ENCODE results near the gene TOR2A.

The TOR2A gene

DNA sequence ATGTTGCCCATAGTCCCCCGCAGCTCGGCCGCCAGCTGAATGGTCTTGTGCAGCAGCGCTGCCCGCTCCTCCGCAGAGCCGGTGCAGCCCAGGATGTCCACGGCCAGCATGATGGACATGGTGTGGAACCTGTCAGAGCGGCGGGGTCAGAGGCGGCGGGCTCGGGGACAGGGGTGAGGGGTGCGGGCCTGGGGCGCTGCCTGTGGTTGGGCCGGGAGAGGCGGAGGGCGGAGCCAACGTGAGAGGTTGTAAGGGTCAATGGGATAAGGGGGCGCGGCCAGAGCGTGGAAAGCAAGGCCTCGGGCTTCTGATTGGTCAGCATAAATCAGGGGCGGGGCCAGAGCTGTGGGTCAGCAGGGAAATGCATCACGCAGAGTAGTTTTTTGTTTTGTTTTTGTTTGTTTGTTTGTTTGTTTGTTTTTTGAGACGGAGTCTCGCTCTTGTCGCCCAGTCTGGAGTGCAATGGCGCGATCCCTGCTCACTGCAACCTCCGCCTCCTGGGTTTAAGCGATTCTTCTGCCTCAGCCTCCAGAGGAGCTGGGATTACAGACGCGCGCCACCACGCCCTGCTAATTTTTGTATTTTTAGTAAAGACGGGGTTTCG, 6.8 kb upstream of the TOR2A start:
- no peak for DNase-seq

DNA sequence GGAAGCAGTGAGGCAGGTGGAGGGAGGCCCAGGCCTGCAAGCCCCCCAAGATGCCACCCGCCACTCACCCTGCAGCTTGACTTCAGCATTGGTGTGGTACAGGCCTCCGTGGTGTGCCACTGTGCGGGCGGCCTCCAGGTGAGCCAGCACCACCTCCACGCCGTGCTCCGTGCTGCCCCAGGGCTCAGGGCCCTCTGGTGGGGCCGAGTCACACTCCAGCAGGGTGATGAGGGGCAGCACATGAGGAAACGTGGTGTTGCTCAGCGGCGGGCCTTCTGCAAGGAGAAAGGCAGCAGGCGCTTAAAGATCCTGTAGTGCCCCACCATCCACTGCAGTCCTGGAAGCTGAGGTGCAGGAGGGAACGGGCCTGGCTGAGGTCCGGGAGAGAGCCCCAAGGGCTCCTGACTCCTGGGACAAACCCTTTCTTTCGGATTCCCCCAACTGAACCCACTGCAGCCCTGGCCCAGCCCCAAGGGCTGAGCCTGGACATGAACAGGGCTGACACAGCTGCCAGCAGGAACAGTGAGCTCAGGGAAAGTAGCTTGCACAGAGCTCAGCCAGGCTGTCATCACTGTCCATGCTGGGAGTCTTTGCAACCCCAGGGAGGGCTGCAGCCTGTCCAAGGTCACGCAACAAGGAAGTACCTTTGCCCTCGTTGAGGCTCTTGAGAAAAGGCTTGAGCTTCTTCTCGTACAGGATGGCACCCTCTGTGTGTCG, 4.7 kb upstream of the TOR2A start:
- DNase-seq: no peak

DNA sequence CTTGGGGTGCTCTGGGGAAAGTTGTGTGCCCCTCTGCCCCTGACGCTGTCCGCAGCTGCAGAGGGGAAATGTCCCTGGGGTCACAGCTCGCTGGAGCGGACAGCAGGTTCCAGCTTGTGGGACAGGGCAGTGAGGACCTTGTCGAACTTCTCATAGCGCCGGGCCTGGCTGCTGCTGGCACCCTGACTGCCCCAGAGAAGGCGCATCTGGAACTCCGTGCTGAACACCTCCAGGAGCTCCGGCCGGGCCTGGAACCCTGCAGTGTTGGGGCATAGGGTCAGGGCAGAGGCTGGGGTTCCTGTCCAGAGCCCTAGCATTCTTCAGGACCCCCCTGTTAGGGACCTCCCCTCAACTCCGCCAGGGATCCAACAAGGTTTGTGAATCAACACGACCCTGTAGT, 3.6 kb upstream of the TOR2A start:
- DNase-seq: no peak

DNA sequence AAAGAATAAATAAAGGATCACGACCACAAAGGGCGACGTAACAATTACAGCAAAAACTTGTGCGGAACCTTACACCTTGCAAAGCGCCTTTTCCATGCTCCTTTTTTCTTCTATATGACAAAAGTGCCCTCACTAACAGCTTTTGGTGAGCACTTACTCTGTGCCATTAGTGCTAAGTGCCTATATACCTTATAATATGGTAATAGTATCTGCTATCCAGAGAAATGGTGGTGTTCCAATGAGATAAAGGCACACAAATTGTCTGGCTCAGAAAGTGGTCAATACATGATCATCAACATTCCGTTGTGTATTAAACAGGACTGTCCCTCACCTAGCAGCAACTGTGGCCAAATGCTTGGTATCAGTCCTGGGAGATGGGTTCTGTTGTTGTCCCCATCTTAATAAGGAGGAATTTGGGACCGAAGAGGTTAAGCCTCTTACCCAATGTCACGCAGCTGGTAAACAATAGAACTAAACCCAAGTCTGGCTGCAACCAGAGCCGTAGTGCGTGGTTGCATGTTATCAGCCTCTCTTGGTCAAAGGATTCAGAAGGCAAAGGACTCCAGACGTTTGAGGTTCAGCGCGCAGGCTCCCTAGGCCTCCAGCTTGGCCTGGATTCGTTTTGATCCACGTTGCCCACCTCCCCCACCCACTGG, 564 bp upstream of the TOR2A start:
- DNase-seq: no peak

DNA sequence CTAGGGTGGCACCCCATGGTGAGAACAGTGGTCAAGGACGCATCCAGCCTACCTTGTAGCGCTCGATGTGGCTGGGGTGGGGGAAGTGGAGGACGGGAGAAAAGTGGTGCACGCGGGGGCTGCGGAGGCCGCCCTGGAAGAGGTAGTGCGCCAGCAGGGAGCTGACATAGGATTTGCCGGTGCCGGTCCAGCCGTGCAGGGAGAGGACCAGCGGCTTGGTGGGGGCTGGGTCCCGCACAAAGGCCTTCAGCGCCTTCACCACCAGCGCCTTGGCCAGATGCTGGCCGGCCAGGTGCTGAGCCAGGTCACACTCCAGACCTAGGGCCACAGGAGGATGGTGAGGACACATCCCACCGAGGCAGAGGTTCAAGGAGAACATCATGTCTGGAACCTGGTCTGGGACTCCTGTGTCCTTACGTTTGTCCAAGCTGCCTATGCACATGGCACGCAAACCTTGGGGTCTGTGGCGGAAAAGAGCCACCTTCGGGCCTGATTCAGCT, 797 bp downstream of the TOR2A start:
- DNase-seq: no peak

DNA sequence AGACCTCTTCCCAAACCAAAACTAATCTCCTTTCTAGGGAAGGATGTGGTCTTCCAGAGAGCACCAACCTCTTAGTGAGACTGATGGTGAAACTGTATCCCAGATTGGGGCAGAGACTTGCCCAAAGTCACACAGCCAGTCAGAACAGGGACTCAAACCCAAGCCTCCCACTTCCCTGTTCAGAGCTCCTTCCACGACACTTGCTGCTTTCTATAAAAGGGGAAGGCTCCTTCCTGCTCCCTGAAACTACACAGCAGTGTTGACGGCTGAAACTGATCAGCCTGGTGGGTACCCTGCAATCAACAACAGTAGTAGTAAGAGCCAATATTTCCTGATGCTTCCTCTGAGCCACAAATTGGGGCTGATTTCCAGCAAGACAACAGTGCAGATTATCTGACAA, 1.5 kb downstream of the TOR2A start:
- DNase-seq: no peak

DNA sequence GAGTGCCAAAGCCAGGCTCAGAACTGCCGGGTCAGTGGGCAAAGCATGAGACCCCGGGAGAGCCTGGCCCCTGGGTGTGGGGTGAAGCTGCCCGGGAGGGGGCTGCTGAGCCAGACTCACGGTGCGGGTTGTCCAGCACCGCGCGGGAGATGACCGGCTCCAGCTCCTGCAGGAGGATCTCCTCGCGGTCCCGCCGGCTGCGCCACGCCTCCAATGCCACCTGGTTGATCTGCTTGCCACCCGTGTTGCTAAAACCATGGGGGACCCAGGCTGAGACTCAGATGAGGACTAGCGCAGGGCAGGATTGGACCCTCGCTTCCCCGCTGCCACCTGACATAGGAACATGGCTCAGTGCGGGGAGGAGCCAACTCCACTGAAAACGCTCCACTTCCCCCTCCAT, 2.6 kb downstream of the TOR2A start:
- DNase-seq: no peak

DNA sequence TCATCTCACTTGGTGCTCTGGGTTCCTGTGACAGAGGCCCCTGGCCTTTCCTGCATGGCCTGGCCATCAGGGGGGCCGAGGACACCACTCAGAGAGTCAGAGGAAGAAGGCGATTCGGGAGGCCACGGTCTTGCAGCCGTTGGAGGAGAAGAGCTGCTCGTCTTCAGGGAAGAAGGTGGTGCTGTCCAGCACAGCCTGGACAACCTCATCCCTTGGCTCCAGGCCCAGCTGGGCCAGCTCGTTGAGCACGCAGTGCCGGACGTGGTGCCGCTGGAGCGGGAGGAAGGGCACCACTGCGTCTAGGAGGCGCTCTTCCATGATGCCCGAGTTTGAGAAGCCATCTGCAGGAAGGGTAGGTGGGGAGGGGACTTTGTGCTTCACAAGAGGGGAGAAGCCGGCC, 3.2 kb downstream of the TOR2A start:
- DNase-seq: no peak

DNA sequence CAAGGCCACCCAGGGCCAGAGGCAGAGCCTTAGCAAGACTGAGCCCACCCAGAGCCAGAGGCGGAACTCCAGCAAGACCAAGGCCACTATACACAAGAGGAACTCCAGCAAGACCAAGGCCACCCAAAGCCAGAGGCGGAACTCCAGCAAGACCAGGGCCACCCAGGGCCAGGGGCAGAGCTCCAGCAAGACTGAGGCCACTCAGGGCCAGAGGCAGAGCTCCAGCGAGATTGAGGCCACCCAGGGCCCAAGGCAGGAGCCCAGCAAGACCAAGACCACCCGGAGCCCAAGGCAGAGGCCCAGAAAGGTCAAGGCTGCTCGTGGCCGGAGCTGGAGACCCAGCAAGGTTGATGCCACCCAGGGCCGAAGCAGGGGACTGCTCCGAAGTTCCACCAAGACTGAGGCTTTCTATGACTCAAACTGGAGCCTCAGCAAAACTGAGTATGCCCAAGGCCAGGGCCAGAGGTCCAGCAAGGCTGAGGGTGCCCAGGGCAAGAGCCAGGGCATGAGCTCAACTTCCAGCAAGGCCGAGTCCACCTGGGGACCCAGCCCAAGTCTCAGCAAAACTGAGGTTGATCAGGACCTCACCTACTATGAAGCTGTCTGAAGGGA, 4.2 kb downstream of the TOR2A start:
- no peak for DNase-seq

DNA sequence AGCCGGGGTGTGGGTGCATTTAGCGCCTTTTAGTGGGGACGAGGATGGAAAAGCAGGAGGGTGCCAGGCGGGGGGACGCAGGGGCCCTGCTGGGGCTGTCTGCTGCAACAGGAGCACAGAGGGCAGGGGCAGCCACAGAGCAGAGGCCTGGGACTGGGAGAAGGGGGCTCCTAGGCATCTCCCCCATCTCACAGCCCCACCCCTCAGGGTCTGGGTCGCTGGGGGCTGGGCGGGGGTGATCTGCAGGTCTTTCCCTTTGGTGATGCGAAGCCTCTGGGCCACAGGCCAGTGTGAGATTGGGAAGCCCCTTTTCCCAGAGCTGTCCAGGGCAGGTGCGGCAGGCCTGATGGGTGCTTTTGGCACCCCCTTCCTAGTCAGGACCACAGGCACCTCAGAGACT, 4.8 kb downstream of the TOR2A start:
- DNase-seq: no peak

DNA sequence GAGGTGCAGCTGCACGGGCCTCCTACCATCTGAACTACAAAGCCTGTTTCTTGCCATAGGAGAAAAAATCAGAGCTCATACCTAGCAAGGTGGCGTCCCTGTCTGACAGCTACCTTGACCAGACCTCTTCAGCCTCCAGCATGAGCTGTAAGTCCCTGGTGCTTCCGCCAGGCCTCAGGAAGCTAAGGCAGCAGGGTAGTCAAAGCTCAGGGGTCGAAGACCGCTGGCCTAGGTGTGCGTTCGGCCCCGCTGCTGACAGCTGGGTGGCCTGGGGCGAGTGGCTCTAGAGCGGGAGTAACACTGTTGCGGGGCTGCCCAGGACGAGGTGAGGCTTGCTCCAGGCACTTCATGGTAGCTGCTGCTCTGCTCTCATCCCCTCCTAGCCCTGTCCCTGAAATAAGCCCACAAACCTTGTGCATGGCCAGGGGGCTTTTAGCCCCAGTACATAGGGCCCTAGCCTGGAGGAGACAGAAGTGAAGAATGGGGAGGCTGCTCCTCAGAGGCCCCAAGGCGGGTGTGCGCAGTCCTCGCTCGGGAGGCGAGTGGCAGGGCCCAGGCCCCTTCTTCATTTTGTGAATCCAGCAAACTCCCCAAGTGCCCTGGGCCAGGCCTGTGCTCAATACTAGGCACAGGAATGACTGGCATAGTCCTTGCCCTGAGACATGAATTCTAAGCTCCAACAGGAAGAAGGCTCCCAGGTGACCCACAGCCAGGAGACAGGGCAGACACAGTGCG, 5.4 kb downstream of the TOR2A start:
- no peak for DNase-seq

DNA sequence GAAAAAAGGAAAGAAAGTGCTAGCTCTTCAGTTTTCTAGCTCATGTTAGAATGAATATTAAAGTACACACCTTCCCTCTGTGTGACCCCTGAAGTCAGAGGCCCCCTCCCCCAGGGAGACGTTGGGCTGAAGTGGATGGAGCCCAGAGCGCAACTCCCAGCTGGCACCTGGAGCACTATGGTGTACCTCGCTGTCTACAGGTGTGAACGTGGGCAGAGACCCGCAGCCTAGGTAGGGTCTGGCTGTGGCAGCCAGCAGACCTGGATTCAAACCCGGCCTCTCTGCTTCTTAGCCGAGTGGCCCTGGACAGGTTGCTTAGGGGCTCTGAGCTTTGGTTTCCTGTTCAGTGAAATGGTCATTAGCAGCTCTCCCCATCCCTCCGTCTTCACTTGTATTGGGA, 6.3 kb downstream of the TOR2A start:
- no peak for DNase-seq

DNA sequence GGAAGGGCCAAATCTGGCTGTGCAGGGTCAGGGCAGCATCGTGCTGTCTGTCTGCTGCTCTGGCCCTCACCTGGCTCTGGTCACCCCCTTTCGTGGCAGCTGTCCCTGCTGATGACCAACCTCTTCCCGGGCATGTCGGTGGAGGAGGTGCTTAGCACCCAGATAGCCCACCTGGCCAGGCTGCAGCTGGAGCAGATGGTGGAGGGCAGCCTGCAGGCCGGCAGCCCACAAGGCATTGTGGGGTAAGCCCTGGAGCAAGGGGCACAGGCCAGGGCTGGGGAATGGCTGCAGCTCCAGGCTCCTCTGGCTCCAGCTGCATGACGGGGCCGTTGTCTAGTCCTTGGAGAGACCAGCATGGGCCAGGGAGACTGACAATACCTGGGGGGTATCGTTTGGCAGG, 8.2 kb downstream of the TOR2A start:
- no peak for DNase-seq

DNA sequence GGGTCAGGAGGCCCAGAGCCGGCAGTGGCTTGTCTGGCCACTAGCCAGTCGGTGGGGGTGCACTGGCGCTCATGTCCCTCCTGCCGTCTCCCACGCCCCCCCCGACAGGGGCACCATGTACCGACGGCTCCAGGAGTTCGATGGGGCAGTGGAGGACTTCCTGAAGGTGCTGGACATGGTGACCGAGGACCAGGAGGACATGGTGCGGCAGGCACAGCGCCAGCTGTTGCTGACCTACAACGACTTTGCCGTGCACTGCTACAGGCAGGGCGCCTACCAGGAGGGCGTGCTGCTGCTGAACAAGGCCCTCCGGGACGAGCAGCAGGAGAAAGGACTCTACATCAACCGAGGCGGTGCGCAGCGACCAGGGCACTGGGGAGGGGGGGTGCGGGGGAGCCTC, 11.1 kb downstream of the TOR2A start:
- DNase-seq: no peak

DNA sequence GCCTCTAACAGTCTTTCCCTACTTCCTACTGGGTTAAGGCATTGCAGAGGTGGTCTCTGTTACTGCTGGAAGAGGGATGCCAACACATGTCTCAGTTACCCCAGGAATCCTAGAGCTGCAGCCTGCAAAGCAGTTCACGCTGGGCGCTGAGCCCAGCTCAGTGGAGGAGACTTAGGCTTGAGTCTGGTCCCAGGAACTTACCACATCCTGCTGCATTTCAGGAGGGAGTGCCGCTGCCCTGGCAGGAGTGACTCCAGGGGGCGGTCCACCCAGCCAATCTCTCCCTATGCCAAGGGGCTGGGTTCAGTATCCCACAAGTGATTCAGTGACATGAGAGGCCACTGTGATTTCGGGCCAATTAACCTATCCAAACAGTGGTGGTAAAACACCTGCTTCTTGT, 11.7 kb downstream of the TOR2A start:
- no peak for DNase-seq

DNA sequence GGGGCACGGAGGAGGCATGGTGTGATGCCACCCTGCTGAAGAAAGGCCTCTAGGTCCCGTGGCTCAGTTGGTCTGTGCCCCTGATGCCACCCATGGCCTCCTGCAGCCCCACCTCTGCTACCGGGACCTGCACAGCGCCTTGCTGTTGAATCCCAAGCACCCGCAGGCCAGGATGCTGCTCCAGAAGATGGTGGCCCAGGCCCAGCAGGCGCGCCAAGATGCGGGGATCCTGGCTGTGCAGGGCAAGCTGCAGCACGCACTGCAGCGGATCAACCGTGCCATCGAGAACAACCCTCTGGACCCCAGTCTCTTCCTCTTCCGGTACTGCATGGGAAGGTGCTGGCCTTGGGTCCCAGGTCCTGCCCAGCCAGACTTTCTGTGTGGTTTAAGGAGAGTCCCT, 12.1 kb downstream of the TOR2A start:
- DNase-seq: no peak

DNA sequence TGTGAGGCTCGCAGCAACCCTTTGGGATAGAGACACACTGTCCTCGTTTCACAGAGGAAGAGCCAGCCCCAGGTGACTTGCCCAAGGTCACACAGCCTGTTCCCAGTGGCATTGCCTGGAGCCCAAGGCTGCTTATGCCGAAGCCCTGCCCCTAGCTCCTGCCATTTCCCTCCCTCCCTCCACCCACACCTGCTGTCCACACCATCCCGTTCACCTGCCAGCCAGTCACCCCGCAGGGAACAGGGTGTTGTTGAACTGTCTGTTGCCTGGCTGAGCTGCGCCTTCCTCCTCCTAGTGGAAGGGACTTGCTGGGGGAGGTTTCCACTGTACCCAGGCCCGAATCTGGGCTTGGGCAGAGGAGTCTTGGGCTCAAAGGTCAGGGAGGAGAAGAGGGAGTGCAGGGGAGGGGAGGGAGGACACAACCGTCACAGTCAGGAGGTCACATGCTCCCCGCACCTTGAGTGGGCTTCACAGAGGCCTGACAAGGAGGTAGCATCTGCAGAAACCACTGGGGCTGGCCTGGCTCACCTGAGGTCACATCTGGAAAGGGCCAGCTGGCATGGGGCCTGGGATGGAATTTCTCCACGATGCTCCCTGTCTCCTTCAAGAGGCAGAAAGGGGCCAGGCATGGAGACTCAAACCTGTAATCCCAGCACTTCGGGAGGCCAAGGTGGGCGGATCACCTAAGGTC, 12.9 kb downstream of the TOR2A start:
- no peak for DNase-seq

DNA sequence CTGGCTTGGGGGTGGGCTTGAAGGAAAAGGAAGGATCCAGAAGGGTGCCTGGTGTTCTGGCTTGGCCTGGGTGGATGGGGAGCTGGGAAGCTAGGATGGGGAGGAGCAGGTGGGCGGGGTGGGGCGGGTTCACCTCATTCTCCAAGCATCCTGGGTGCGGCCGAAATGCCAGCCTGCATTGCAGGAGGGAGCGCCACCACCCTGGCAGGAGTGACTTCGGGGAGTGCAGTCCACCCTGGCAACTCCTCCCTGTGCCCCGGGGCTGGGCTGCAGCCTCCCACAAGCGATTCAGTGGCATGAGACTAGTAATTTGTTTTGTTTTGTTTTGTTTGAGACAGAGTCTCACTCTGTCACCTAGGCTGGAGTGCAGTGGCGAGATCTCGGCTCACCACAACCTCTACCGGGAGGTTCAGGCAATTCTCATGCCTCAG, 13.7 kb downstream of the TOR2A start:
- DNase-seq: no peak

DNA sequence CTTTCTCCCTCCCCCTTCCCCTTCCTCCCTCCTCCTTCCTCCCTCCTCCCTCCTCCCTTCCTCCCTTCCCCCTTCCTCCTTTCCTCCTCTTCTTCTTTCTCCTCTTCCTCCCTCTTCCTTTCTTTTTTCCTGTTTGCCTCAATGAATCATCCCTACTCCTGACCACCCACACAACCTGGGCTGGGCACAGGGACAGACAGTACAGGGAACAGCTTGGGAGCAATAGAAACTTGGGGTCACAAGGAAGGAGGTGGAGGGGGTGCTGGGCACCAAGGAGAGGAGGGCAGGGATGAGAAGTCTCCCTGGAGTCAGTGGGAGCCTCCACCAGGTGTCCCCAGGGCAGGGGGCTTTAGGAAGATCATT, 14.2 kb downstream of the TOR2A start:
- no peak for DNase-seq

DNA sequence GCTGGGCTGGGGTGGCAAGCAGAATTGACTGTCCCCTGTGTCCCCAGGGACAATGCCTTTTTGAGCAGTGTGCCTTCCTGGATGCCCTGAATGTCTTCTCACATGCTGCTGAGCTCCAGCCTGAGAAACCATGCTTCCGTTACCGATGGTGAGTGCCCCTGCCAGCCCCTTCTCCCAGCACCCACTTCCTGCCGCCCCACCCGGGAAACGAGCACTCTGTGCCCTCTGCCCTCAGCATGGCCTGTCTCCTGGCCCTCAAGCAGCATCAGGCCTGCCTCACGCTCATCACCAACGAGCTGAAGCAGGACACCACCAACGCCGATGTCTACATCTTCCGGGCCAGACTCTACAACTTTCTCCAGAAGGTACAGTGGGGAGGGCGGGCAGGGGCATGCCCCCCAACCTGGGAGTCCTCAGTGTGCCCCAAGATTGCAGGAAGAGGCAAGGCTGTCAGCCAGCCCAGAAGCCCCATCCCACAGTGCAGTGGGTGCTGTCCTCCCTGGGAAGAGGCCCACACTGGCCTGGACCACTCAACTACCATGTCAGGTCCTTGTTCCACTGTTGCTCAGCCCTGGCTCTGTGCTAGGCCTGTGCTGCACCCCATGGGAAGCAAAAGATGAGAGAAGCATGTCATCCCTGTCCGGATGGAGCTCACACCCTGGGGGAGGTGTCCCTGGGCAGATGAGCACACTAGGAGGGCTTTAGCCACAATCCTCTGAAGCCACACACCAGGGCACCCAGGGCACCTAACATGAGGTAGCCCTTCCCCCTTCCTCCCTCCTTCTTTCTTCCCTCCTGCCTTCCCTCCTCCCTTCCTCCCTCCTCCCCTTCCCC, 14.8 kb downstream of the TOR2A start:
- peak in 1 of 4 experiments; percentile 15 for DNase-seq

DNA sequence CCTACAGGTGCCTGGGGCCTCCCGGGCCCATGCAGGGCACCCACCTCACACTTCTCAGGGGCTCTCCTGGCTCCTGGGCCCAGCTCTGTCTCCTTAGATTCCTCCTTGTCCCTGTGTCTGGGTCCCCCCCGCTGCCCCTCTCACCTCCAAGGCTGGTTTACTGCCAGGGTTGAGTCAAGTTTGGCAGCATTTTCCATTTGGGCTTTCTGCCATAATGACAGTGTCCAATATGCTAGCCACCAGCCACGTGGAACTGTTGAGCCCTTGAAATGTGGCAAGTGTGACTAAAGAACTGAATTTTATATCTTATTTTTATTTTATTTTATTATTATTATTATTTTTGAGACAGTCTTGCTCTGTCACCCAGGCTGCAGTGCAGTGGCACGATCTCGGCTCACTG, 17.3 kb downstream of the TOR2A start:
- DNase-seq: no peak

DNA sequence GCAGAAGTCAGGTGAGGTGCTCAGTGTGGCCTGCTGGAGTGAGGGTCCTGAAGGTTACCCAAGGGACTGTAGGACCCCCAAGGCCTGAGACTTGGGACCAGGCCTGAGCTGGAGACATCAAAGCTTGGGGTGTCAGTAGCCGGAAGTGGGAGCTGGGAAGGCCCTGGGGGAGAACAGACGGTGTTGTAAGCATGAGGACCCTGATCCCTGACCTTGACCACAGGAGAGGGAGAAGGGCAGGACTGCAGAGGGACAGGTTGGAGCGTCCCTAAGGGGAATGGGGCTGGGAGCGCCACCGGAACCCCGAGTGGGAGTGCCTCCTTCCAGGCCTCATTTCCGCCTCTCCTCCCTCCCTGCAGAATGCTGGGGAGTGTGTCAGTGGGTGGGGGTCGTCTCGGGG, 18.7 kb downstream of the TOR2A start:
- no peak for DNase-seq
